Peyer's patch (tissue), 4 donors: Measurements from ENCODE around the gene THEMIS2.
"Not testable (repeated sequence)": the region's sequence is repeated elsewhere in the genome, so short reads cannot be mapped to it uniquely, and the experiment has no call there.

Experiments
- POLR2A ChIP-seq, 2 donors: fragments of 450-650 bp; IDR thresholded peaks; one replicate each; pipeline ENCODE4 v1.5.1; 2017; ENCODE audit warnings: antibody characterized with exemption in 2 of 2, mild to moderate bottlenecking in 2 of 2, moderate library complexity in 2 of 2
- TF ChIP-seq, protein P1 (sequence below), 6 experiments: fragments of 450-650 bp in 4 of 6; fragments of 200-600 bp in 2 of 6; sonication (generic) in 1 of 6; IDR thresholded peaks; one replicate each; pipeline ENCODE4 v1.5.1; 2017 to 2019; ENCODE audit warnings: antibody characterized with exemption in 6 of 6, mild to moderate bottlenecking in 3 of 6, moderate library complexity in 1 of 6

DNA sequence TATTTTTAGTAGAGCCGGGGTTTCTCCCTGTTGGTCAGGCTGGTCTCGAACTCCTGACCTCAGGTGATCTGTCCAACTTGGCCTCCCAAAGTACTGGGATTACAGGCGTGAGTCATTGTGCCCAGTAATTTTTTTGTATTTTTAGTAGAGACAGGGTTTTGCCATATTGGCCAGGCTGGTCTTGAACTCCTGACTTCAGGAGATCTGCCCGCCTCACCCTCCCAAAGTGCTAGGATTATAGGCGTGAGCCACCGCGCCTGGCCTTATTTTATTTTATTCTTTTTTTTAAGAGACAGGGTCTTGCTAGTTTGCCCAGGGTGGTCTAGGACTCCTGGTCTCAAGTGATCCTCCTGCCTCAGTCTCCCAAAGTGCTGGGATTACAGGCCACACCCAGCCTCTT is 1.3 kb upstream of the THEMIS2 start:
- TF ChIP-seq POLR2A (IDR thresholded peaks at IDR 0.05), result not testable (repeated sequence)
- TF ChIP-seq, protein P1, sequence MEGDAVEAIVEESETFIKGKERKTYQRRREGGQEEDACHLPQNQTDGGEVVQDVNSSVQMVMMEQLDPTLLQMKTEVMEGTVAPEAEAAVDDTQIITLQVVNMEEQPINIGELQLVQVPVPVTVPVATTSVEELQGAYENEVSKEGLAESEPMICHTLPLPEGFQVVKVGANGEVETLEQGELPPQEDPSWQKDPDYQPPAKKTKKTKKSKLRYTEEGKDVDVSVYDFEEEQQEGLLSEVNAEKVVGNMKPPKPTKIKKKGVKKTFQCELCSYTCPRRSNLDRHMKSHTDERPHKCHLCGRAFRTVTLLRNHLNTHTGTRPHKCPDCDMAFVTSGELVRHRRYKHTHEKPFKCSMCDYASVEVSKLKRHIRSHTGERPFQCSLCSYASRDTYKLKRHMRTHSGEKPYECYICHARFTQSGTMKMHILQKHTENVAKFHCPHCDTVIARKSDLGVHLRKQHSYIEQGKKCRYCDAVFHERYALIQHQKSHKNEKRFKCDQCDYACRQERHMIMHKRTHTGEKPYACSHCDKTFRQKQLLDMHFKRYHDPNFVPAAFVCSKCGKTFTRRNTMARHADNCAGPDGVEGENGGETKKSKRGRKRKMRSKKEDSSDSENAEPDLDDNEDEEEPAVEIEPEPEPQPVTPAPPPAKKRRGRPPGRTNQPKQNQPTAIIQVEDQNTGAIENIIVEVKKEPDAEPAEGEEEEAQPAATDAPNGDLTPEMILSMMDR (IDR thresholded peaks at IDR 0.05), result not testable (repeated sequence)
